ENCODE data around the gene CLEC18A.

- TF ChIP-seq CTCF (IDR thresholded peaks at IDR 0.05) (no peak), POLR2A (IDR thresholded peaks at IDR 0.05) (no peak)
These were observed 44.2 kb upstream of the CLEC18A start for GRCh38 chr16:69906838-69907401.

Data from testis (tissue), 2 donors.